WTC11 (cell line): ENCODE results near the gene LCN1. TPM values are rescaled to one million over a fixed set of nuclear protein-coding genes. Genes with fewer than 3 reads are reported as not detected.
A peak's percentile ranks its signal among the peaks of the same experiment; 100 is the strongest.

Experiments used
- ATAC-seq: fragments of 200-7000 bp; cut with Tn5 transposase; 2 replicates; pipeline ENCODE4 v1.10.0; 2021; ENCODE audit warnings: mild to moderate bottlenecking, moderate library complexity
- CTCF ChIA-PET: fragments of 300-600 bp; sonication (Branson Sonifier 250); formaldehyde crosslinking; loops from one replicate; lab custom pipeline; 2021; ENCODE audit warnings: antibody characterized with exemption; lab: Charles Lee
- POLR2A ChIA-PET: fragments of 350-600 bp; sonication (Branson Sonifier 250); formaldehyde crosslinking; loops from one replicate; lab custom pipeline; 2021; ENCODE audit warnings: antibody characterized with exemption; lab: Charles Lee
- DNase-seq: peaks from one replicate; pipeline ENCODE4 v3.0.0; 2021; ENCODE audit warnings: low spot score
- H3K27ac Mint-ChIP-seq: 2 replicates; pipeline ENCODE4 v1.8.0; 2021; ENCODE audit warnings: mixed read lengths
- H3K27me3 Mint-ChIP-seq: 2 replicates; pipeline ENCODE4 v1.8.0; 2021; ENCODE audit warnings: low read depth, mild to moderate bottlenecking, moderate library complexity, mixed read lengths
- H3K36me3 Mint-ChIP-seq: 2 replicates; pipeline ENCODE4 v1.8.0; 2021; ENCODE audit warnings: mixed read lengths
- H3K4me1 Mint-ChIP-seq: 2 replicates; pipeline ENCODE4 v1.8.0; 2022; ENCODE audit warnings: mixed read lengths
- H3K4me3 Mint-ChIP-seq: 2 replicates; pipeline ENCODE4 v1.8.0; 2021; ENCODE audit warnings: mild to moderate bottlenecking, moderate library complexity, mixed read lengths
- H3K9me3 Mint-ChIP-seq: 2 replicates; pipeline ENCODE4 v1.8.0; 2021; ENCODE audit warnings: mixed read lengths
- TCF7 ChIP-seq: sonication (generic); formaldehyde crosslinking; IDR thresholded peaks from 2 replicates; pipeline ENCODE4 v1.8.0; 2022; ENCODE audit warnings: mild to moderate bottlenecking, low read depth, missing genetic modification reagents, moderate library complexity
- ZBTB21 ChIP-seq: sonication (generic); formaldehyde crosslinking; IDR thresholded peaks from 2 replicates; pipeline ENCODE4 v1.8.1; 2023; ENCODE audit warnings: mild to moderate bottlenecking, missing genetic modification reagents, borderline replicate concordance
- ZNF138 ChIP-seq: sonication (generic); formaldehyde crosslinking; conservative IDR thresholded peaks from 2 replicates; pipeline ENCODE4 v1.8.1; 2022; ENCODE audit warnings: mild to moderate bottlenecking, moderate library complexity, missing genetic modification reagents
- ZNF396 ChIP-seq: fragments of 250-450 bp; sonication (Bioruptor Pico); IDR thresholded peaks from 2 replicates; pipeline ENCODE4 v1.8.0; 2021; ENCODE audit warnings: mild to moderate bottlenecking, moderate library complexity, borderline replicate concordance
- ZNF423 ChIP-seq: fragments of 250-450 bp; sonication (Bioruptor Pico); IDR thresholded peaks from 2 replicates; pipeline ENCODE4 v2.1.2; 2022; ENCODE audit warnings: mild to moderate bottlenecking, moderate library complexity
- total RNA-seq: library from RNA; stranded (reverse); gene quantifications from 3 replicates; pipeline ENCODE4 v1.2.3, GENCODE V29; 2021
- TF ChIP-seq, protein P1 (sequence below): sonication (generic); formaldehyde crosslinking; IDR thresholded peaks from 2 replicates; pipeline ENCODE4 v1.8.1; 2023; ENCODE audit warnings: mild to moderate bottlenecking, missing genetic modification reagents, moderate library complexity
- TF ChIP-seq, protein P2 (sequence below): sonication (generic); formaldehyde crosslinking; IDR thresholded peaks from 2 replicates; pipeline ENCODE4 v1.8.1; 2023; ENCODE audit warnings: mild to moderate bottlenecking, missing genetic modification reagents
- TF ChIP-seq, protein P3 (sequence below): sonication (generic); formaldehyde crosslinking; IDR thresholded peaks from 2 replicates; pipeline ENCODE4 v1.8.1; 2023; ENCODE audit warnings: mild to moderate bottlenecking, moderate library complexity, missing genetic modification reagents
- TF ChIP-seq, protein P4 (sequence below): sonication (generic); formaldehyde crosslinking; IDR thresholded peaks from 2 replicates; pipeline ENCODE4 v1.8.1; 2023; ENCODE audit warnings: mild to moderate bottlenecking, missing genetic modification reagents
- TF ChIP-seq, protein P5 (sequence below): sonication (generic); formaldehyde crosslinking; IDR thresholded peaks from 2 replicates; pipeline ENCODE4 v1.8.0; 2022; ENCODE audit warnings: mild to moderate bottlenecking, missing genetic modification reagents
- TF ChIP-seq, protein P6 (sequence below): fragments of 250-450 bp; sonication (Bioruptor Pico); IDR thresholded peaks from 2 replicates; pipeline ENCODE4 v1.9.0; 2021; ENCODE audit warnings: mild to moderate bottlenecking, borderline replicate concordance
- TF ChIP-seq, protein P7 (sequence below): fragments of 250-450 bp; sonication (Bioruptor Pico); conservative IDR thresholded peaks from 2 replicates; pipeline ENCODE4 v1.9.0; 2021; ENCODE audit warnings: mild to moderate bottlenecking
- TF ChIP-seq, protein P8 (sequence below): sonication (generic); formaldehyde crosslinking; IDR thresholded peaks from 2 replicates; pipeline ENCODE4 v1.8.1; 2022; ENCODE audit warnings: low read depth, missing genetic modification reagents, borderline replicate concordance

LCN1 gene
- total RNA-seq, 1 experiment from 2014 or later: not detected

DNA sequence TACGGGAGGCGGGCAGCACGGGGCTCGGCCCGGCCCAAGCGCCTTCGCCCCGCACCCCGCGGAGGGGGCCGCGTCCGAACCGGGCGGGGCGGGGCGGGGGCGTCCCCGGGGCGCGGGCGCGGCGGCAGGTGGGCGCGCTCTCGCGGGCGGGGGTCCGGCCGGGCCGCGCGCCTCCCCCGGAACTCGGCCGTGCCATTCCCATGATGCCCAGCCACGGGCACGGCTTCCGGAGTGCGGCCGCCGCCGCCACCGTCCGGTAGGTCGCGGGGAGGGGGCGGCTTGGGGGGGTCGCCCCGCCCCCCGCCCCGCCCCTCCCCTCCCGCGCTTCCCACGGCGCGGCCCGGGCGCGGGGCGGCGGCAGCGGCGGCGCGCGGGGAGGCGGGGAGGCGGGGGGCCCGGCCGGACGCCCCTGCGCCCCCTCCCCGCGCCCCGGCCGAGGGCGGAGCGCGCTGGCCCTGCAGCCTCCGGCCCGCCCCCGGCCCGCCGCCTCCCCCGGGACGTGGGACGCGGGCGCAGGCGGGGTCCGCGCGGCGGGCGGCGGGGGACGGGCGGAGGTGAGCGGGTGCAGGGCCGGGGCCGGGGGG, 41.7 kb upstream of the LCN1 start, which contains the start of gene PPP1R26:
PPP1R26 (plus strand) TSS at position 314 of the 584 bp plus-strand sequence. CDS start 4,729 bp downstream, outside the sequence.
- no peaks in the 10 kb centered on the region for H3K9me3 Mint-ChIP-seq
- peak within 1 kb of the TSS; percentile 32; the same call in 1 of the 2 replicates for H3K27ac Mint-ChIP-seq
- TF ChIP-seq ZNF423: 0 out of 2 replicates have a peak, but pooled peaks have one; percentile 19
- TF ChIP-seq, protein P1, sequence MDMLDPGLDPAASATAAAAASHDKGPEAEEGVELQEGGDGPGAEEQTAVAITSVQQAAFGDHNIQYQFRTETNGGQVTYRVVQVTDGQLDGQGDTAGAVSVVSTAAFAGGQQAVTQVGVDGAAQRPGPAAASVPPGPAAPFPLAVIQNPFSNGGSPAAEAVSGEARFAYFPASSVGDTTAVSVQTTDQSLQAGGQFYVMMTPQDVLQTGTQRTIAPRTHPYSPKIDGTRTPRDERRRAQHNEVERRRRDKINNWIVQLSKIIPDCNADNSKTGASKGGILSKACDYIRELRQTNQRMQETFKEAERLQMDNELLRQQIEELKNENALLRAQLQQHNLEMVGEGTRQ: no peak
- POLR2A ChIA-PET: interaction anchor here (1.3 kb wide), 1 partner anchor 12 kb away, joined by 3 read pairs; no protein-coding TSS in a partner anchor
- peak; percentile 9 for ATAC-seq
- no peaks in the 10 kb centered on the region; the same call in 1 of the 2 replicates for H3K27me3 Mint-ChIP-seq
- DNase-seq: no peak
- H3K4me1 Mint-ChIP-seq: peaks cover 23% of the 10 kb centered on the region
- CTCF ChIA-PET: interaction anchor here (0.6 to 2.0 kb wide), 6 partner anchors 20 to 41 kb away, joined by 3 to 12 read pairs (median 9); a partner anchor contains a TSS
- peak within 1 kb of the TSS; percentile 79 for H3K4me3 Mint-ChIP-seq
- H3K36me3 Mint-ChIP-seq: peaks cover 12% of the 10 kb centered on the region; the same call in 1 of the 2 replicates

DNA sequence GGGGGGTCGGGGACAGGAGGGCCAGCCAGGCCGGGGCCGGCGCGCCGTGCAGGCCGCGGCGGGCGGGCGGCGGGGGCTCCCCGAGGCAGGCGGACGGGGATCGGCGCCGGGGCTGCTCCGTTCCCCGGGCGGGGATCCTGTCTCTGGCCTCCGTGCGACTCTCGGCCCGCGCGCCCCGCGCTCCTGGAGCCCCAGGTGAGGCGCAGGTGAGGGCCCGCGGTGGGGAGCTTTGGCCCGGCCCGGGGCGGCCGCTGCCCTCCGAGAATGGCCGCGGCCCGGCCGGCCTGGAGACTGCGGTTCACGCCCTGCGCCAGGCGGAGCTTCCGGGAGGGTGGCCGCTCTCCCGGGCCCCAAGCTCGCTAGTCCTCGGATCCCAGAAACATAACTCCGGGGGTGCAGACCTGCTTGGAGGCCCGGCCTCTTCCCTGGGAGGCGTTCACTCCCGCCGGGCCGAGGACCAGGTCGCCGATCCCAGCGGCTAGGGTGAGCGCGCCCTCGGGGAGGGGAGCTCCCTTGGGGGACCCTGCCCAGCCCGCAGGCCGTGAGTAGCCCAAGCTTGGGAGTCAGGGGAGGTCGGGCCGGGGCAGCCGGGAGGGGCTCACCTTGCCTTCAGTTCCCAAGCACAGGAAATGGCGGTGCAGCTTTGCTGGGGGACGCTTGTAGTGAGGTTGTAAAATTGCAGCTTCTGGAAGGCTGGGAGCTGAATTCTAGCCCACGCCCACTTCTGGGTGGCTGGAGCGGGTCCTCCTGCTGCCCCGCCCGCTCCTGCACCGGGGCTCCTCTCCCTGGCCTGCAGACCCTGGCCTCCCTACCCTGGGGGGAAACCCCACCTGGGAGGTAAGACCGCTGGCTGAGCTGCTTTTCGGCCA, 40.9 kb upstream of the LCN1 start:
- H3K36me3 Mint-ChIP-seq: peaks cover 18% of the 10 kb centered on the region
- ATAC-seq (peak; percentile 61), DNase-seq (peak; percentile 45)
- peak overlapping the region; percentile 66 for H3K4me3 Mint-ChIP-seq
- peaks cover 21% of the 10 kb centered on the region for H3K4me1 Mint-ChIP-seq
- CTCF ChIA-PET: interaction anchor here (0.6 to 2.0 kb wide), 8 partner anchors 10 to 41 kb away, joined by 3 to 12 read pairs (median 9); a partner anchor contains a TSS
- no peak overlapping the region for H3K27ac Mint-ChIP-seq
- no peaks in the 10 kb centered on the region for H3K9me3 Mint-ChIP-seq
- H3K27me3 Mint-ChIP-seq: no peaks in the 10 kb centered on the region; the same call in 1 of the 2 replicates
- POLR2A ChIA-PET: interaction anchor here (1.3 kb wide), 1 partner anchor 13 kb away, joined by 3 read pairs; no protein-coding TSS in a partner anchor
- TF ChIP-seq, protein P2, sequence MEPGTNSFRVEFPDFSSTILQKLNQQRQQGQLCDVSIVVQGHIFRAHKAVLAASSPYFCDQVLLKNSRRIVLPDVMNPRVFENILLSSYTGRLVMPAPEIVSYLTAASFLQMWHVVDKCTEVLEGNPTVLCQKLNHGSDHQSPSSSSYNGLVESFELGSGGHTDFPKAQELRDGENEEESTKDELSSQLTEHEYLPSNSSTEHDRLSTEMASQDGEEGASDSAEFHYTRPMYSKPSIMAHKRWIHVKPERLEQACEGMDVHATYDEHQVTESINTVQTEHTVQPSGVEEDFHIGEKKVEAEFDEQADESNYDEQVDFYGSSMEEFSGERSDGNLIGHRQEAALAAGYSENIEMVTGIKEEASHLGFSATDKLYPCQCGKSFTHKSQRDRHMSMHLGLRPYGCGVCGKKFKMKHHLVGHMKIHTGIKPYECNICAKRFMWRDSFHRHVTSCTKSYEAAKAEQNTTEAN (CRISPR knock-in tag): no peak
- TF ChIP-seq ZBTB21 (CRISPR knock-in tag) (no peak), ZNF396 (CRISPR knock-in tag) (no peak), ZNF138 (CRISPR knock-in tag) (no peak), TCF7 (CRISPR knock-in tag) (no peak)
- TF ChIP-seq, protein P3, sequence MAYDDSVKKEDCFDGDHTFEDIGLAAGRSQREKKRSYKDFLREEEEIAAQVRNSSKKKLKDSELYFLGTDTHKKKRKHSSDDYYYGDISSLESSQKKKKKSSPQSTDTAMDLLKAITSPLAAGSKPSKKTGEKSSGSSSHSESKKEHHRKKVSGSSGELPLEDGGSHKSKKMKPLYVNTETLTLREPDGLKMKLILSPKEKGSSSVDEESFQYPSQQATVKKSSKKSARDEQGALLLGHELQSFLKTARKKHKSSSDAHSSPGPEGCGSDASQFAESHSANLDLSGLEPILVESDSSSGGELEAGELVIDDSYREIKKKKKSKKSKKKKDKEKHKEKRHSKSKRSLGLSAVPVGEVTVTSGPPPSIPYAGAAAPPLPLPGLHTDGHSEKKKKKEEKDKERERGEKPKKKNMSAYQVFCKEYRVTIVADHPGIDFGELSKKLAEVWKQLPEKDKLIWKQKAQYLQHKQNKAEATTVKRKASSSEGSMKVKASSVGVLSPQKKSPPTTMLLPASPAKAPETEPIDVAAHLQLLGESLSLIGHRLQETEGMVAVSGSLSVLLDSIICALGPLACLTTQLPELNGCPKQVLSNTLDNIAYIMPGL (CRISPR knock-in tag): peak; percentile 57; the same call in 1 of the 2 replicates
- TF ChIP-seq, protein P4, sequence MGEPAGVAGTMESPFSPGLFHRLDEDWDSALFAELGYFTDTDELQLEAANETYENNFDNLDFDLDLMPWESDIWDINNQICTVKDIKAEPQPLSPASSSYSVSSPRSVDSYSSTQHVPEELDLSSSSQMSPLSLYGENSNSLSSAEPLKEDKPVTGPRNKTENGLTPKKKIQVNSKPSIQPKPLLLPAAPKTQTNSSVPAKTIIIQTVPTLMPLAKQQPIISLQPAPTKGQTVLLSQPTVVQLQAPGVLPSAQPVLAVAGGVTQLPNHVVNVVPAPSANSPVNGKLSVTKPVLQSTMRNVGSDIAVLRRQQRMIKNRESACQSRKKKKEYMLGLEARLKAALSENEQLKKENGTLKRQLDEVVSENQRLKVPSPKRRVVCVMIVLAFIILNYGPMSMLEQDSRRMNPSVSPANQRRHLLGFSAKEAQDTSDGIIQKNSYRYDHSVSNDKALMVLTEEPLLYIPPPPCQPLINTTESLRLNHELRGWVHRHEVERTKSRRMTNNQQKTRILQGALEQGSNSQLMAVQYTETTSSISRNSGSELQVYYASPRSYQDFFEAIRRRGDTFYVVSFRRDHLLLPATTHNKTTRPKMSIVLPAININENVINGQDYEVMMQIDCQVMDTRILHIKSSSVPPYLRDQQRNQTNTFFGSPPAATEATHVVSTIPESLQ: no peak
- TF ChIP-seq, protein P5, sequence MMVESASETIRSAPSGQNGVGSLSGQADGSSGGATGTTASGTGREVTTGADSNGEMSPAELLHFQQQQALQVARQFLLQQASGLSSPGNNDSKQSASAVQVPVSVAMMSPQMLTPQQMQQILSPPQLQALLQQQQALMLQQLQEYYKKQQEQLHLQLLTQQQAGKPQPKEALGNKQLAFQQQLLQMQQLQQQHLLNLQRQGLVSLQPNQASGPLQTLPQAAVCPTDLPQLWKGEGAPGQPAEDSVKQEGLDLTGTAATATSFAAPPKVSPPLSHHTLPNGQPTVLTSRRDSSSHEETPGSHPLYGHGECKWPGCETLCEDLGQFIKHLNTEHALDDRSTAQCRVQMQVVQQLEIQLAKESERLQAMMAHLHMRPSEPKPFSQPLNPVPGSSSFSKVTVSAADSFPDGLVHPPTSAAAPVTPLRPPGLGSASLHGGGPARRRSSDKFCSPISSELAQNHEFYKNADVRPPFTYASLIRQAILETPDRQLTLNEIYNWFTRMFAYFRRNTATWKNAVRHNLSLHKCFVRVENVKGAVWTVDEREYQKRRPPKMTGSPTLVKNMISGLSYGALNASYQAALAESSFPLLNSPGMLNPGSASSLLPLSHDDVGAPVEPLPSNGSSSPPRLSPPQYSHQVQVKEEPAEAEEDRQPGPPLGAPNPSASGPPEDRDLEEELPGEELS (CRISPR knock-in tag): no peak
- TF ChIP-seq, protein P6, sequence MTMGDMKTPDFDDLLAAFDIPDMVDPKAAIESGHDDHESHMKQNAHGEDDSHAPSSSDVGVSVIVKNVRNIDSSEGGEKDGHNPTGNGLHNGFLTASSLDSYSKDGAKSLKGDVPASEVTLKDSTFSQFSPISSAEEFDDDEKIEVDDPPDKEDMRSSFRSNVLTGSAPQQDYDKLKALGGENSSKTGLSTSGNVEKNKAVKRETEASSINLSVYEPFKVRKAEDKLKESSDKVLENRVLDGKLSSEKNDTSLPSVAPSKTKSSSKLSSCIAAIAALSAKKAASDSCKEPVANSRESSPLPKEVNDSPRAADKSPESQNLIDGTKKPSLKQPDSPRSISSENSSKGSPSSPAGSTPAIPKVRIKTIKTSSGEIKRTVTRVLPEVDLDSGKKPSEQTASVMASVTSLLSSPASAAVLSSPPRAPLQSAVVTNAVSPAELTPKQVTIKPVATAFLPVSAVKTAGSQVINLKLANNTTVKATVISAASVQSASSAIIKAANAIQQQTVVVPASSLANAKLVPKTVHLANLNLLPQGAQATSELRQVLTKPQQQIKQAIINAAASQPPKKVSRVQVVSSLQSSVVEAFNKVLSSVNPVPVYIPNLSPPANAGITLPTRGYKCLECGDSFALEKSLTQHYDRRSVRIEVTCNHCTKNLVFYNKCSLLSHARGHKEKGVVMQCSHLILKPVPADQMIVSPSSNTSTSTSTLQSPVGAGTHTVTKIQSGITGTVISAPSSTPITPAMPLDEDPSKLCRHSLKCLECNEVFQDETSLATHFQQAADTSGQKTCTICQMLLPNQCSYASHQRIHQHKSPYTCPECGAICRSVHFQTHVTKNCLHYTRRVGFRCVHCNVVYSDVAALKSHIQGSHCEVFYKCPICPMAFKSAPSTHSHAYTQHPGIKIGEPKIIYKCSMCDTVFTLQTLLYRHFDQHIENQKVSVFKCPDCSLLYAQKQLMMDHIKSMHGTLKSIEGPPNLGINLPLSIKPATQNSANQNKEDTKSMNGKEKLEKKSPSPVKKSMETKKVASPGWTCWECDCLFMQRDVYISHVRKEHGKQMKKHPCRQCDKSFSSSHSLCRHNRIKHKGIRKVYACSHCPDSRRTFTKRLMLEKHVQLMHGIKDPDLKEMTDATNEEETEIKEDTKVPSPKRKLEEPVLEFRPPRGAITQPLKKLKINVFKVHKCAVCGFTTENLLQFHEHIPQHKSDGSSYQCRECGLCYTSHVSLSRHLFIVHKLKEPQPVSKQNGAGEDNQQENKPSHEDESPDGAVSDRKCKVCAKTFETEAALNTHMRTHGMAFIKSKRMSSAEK (CRISPR knock-in tag): no peak
- TF ChIP-seq, protein P7, sequence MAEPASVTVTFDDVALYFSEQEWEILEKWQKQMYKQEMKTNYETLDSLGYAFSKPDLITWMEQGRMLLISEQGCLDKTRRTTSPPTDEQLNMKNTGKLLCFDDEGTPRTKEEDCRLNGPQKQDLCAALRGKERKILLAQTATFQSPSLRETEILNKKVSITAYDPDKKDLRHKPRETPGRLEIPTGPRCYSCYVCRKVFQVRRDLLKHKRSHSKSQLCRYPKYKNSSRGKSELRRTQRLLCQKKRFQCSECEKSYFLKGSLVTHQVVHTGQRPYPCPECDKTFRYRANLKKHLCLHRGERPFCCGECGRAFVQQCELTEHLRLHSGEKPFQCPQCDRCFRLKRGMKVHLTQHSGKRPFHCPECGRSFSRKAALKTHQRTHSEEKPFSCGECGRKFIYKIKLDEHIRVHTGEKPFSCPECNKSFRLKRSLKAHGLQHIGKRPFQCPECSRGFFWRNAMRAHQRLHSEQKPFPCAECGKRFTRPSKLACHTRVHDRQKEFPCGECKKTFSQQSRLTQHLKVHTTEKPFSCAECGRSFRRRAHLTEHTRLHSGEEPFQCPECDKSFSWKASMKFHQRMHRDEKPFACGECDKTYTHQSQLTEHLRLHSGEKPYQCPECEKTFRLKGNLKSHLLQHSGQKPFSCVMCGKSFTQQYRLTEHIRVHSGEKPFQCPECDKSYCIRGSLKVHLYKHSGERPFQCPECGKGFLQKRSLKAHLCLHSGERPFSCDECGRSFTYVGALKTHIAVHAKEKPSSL: no peak
- TF ChIP-seq, protein P8, sequence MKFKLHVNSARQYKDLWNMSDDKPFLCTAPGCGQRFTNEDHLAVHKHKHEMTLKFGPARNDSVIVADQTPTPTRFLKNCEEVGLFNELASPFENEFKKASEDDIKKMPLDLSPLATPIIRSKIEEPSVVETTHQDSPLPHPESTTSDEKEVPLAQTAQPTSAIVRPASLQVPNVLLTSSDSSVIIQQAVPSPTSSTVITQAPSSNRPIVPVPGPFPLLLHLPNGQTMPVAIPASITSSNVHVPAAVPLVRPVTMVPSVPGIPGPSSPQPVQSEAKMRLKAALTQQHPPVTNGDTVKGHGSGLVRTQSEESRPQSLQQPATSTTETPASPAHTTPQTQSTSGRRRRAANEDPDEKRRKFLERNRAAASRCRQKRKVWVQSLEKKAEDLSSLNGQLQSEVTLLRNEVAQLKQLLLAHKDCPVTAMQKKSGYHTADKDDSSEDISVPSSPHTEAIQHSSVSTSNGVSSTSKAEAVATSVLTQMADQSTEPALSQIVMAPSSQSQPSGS (CRISPR knock-in tag): no peak
